Mammary epithelial cell (primary cell): ENCODE data around the gene C1QA.

ENCODE experiments used
- EZH2 ChIP-seq: IDR thresholded peaks from 2 replicates; pipeline ENCODE4 v1.6.1; 2012; ENCODE audit warnings: low read length, inconsistent platforms, borderline replicate concordance
- TF ChIP-seq, protein P1 (sequence below), 2 donors: IDR thresholded peaks in 1 of 2; conservative IDR thresholded peaks in 1 of 2; 2 replicates each; pipeline ENCODE4 v1.5.1; 2011 to 2012; ENCODE audit warnings: inconsistent platforms in 2 of 2, low read length in 2 of 2, mild to moderate bottlenecking in 2 of 2, control low read depth in 1 of 2, low read depth in 1 of 2; ENCODE audit not compliant: insufficient read depth in 1 of 2; ENCODE audit errors: extremely low read depth in 1 of 2

DNA sequence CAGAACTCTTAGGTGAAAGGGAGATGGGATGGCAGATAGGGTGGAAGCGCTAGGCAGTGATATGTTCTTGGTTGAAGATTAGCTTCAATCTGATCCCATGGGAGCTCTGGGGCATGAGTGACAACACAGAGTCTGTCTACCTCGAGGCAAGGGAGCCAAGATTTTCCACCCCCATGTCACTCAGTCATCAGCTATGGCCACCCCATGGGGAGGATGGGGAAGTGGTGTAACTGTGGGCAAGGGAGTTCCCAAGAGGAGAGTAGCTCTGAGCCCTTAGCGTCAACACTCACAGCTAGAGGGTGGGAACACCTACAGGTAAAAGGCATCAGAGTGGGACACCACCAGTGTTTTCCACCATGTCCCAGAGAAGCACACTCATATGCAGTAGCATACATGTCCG lies 30.3 kb upstream of the C1QA start:
- TF ChIP-seq, protein P1, sequence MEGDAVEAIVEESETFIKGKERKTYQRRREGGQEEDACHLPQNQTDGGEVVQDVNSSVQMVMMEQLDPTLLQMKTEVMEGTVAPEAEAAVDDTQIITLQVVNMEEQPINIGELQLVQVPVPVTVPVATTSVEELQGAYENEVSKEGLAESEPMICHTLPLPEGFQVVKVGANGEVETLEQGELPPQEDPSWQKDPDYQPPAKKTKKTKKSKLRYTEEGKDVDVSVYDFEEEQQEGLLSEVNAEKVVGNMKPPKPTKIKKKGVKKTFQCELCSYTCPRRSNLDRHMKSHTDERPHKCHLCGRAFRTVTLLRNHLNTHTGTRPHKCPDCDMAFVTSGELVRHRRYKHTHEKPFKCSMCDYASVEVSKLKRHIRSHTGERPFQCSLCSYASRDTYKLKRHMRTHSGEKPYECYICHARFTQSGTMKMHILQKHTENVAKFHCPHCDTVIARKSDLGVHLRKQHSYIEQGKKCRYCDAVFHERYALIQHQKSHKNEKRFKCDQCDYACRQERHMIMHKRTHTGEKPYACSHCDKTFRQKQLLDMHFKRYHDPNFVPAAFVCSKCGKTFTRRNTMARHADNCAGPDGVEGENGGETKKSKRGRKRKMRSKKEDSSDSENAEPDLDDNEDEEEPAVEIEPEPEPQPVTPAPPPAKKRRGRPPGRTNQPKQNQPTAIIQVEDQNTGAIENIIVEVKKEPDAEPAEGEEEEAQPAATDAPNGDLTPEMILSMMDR (conservative IDR thresholded peaks at IDR 0.05 in 1 of 2, IDR thresholded peaks at IDR 0.05 in 1 of 2; ENCODE audit: extremely low read depth in 1 of 2, insufficient read depth in 1 of 2, low read depth in 1 of 2, low read length in 2 of 2): no peak
- TF ChIP-seq EZH2: no peak
